ENCODE results near the gene WARS2. TPM values are rescaled to one million over a fixed set of nuclear protein-coding genes. Genes with fewer than 3 reads are reported as not detected.
A peak's percentile ranks its signal among the peaks of the same experiment; 100 is the strongest.

WARS2 gene
- total RNA-seq, 4 donors from 2014 or later: 5.8 to 16.5 (median 6.5) TPM

DNA sequence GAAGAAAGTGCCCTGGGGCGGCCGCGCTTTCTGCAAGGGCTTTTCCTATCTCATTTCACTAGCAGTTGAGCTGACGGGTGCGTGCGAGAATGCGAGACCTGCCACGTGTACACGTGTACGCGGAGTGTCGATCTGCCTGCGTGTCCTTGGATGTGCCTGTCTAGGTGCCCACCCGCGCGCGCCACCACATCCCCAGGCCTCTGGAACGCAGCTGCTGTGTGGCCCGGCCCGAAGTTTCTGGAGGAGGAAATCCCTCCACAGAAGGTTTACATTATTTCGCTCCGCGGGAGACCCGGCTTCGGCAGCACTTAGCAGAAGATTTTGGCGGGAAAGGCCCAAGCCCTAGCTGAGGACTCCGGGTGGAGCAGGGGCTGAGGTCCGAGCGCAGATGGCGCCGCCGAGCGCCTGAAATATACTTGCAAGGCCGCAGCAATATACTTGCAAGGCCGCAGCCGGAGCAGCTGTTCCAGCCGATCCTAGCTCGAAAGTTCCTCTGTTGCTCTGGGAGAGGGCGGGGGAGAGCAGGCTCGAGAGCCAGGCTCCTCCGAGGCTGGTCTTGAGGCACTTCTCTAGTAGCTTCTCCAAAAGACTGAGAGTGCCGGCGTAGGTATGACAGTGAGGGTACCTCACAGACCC is 156.2 kb downstream of the WARS2 start:
- no peaks in the 10 kb centered on the region for H3K36me3 ChIP-seq
- TF ChIP-seq, protein P1, sequence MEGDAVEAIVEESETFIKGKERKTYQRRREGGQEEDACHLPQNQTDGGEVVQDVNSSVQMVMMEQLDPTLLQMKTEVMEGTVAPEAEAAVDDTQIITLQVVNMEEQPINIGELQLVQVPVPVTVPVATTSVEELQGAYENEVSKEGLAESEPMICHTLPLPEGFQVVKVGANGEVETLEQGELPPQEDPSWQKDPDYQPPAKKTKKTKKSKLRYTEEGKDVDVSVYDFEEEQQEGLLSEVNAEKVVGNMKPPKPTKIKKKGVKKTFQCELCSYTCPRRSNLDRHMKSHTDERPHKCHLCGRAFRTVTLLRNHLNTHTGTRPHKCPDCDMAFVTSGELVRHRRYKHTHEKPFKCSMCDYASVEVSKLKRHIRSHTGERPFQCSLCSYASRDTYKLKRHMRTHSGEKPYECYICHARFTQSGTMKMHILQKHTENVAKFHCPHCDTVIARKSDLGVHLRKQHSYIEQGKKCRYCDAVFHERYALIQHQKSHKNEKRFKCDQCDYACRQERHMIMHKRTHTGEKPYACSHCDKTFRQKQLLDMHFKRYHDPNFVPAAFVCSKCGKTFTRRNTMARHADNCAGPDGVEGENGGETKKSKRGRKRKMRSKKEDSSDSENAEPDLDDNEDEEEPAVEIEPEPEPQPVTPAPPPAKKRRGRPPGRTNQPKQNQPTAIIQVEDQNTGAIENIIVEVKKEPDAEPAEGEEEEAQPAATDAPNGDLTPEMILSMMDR (IDR thresholded peaks at IDR 0.05 in 4 of 5, conservative IDR thresholded peaks at IDR 0.05 in 1 of 5): no peak
- peak; percentile 34 to 59 for TF ChIP-seq POLR2A (IDR thresholded peaks at IDR 0.05)
- no peak for ATAC-seq
- peak overlapping the region; percentile 85 to 96 (median 94) for H3K27ac ChIP-seq
- H3K4me3 ChIP-seq: peak overlapping the region; percentile 77 to 87 (median 83)
- intact Hi-C loops (cut with DNase I; ENCODE audit: low total_unique reads): no loop called here
- in situ Hi-C loops (cut with MboI; ENCODE audit: low sequenced_read_pairs in 4 of 4): no loop called here
- no peaks in the 10 kb centered on the region for H3K27me3 ChIP-seq
- peaks cover 33 to 37% of the 10 kb centered on the region in 2 donors for H3K4me1 ChIP-seq
- no peaks in the 10 kb centered on the region for H3K9me3 ChIP-seq
- DNase-seq: no peak

DNA sequence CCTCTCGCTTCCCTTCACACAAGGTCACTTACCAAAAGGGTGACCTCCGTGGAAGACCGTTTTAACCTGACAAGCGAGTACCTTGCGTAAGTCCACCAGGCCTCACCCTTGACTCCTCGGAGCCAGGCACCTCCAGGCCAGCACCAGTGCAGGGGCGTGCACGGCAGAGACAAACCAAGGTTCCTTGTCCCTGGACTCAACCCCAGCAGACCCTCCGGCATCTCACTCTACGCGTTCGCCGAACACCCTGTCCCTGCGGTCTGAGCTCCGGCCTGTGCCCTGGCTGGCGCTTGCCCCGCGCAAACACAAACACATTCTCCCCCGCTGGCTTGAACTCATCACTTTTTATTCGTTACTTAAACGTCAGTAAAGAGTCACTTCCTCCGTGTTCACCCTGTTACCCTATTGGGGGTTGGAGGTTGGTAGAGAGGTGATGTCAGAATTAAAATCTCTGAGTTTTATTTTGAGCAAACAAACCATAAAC is 156.9 kb downstream of the WARS2 start:
- DNase-seq (no peak), ATAC-seq (no peak)
- intact Hi-C loops (cut with DNase I; ENCODE audit: low total_unique reads) (no loop called here), in situ Hi-C loops (cut with MboI; ENCODE audit: low sequenced_read_pairs in 4 of 4) (no loop called here)
- TF ChIP-seq POLR2A (IDR thresholded peaks at IDR 0.05): no peak
- TF ChIP-seq, protein P1 (IDR thresholded peaks at IDR 0.05 in 4 of 5, conservative IDR thresholded peaks at IDR 0.05 in 1 of 5): no peak
- H3K27me3 ChIP-seq: no peaks in the 10 kb centered on the region
- peak overlapping the region; percentile 85 to 96 (median 94) for H3K27ac ChIP-seq
- peak overlapping the region; percentile 27 to 87 (median 83) for H3K4me3 ChIP-seq
- no peaks in the 10 kb centered on the region for H3K9me3 ChIP-seq
- H3K4me1 ChIP-seq: peaks cover 39 to 43% of the 10 kb centered on the region in 2 donors
- no peaks in the 10 kb centered on the region for H3K36me3 ChIP-seq

DNA sequence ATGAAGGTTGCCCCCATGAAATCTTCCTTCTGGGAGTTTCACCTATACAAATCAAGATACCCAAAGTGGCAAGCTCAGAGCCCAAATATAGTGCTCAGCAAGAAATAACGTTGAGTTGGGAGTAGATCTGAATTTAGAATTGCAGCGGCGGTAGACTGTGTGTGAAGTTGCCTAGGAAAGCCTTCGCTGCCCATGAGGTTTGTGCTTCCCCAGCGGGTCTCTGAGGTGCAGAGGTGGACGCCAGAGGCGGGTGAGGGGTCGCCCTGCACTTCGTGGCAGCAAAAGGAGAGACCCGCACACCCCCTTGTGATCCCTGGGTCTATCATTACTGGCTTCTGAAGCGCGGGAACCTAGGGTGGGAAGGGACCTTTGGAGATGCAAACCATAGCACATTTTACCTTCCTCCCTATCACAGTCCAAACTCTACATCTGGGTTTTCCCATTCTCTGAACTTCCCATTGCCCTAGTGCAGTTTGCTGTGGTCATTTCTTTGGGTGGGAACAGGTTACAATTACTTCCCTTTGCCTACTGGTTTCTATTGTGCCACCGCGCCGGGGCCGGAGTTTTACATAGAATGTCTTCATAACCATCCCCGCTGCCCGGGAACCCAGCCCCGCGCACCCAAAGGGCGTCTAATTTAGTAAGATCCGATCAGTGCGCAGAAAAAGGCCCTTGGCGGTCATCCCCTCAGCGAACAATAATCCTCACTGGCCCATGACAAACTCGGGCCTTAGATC is 157.5 kb downstream of the WARS2 start:
- DNase-seq (no peak), ATAC-seq (no peak)
- Histone ChIP-seq H3K9me3 (no peaks in the 10 kb centered on the region), H3K4me1 (peaks cover 46 to 50% of the 10 kb centered on the region in 2 donors), H3K27ac (peak overlapping the region; percentile 85 to 96 (median 94)), H3K36me3 (no peaks in the 10 kb centered on the region), H3K4me3 (peak overlapping the region; percentile 27 to 87 (median 83)), H3K27me3 (no peaks in the 10 kb centered on the region)
- intact Hi-C loops (cut with DNase I; ENCODE audit: low total_unique reads) (no loop called here), in situ Hi-C loops (cut with MboI; ENCODE audit: low sequenced_read_pairs in 4 of 4) (no loop called here)
- TF ChIP-seq, protein P1 (IDR thresholded peaks at IDR 0.05 in 4 of 5, conservative IDR thresholded peaks at IDR 0.05 in 1 of 5): no peak
- TF ChIP-seq POLR2A (IDR thresholded peaks at IDR 0.05): no peak

DNA sequence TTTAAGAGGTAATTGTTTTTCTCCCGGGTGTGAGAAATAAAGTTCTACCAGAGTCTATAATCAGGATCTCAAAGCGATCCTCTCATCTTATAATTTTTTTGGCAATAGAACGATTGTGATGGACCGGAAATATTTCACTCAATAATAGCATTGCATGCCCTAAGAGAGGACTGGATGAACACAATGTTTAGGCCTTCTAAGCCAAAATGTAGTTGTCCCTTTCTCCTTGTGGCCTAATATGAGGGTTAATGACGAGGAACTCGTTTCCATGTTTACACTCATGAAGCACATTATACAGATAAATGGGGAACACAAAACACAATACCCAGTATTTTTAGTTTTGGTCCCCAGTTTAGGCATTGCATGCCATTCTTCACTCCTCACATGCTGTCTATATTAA is 158.2 kb downstream of the WARS2 start:
- intact Hi-C loops (cut with DNase I; ENCODE audit: low total_unique reads) (no loop called here), in situ Hi-C loops (cut with MboI; ENCODE audit: low sequenced_read_pairs in 4 of 4) (no loop called here)
- Histone ChIP-seq H3K36me3 (no peaks in the 10 kb centered on the region), H3K9me3 (no peaks in the 10 kb centered on the region), H3K4me1 (peaks cover 53 to 57% of the 10 kb centered on the region in 2 donors), H3K4me3 (peak overlapping the region in 2 of 4 donors; percentile 4 to 81), H3K27ac (peak overlapping the region; percentile 85 to 96 (median 94)), H3K27me3 (no peaks in the 10 kb centered on the region)
- ATAC-seq (no peak), DNase-seq (no peak)
- TF ChIP-seq POLR2A (IDR thresholded peaks at IDR 0.05): no peak
- TF ChIP-seq, protein P1 (IDR thresholded peaks at IDR 0.05 in 4 of 5, conservative IDR thresholded peaks at IDR 0.05 in 1 of 5): no peak

Measured in gastrocnemius medialis (tissue), 4 donors.